Keratinocyte (primary cell): ENCODE measurements around the gene CARD16. TPM values are rescaled to one million over a fixed set of nuclear protein-coding genes. Genes with fewer than 3 reads are reported as not detected.

Experiments
- DNase-seq: peaks from one replicate; pipeline ENCODE4 v3.0.0-alpha.2; 2011; ENCODE audit warnings: low read depth, missing footprints, low spot score
- FAIRE-seq: peaks from 2 replicates; lab custom pipeline; 2011; peaks lifted over from hg19 to GRCh38; lab: Jason Lieb, UNC
- H2AFZ ChIP-seq: 2 replicates; pipeline ENCODE4 v1.6.0; 2012; ENCODE audit warnings: low read length, control low read depth, inconsistent platforms; ENCODE audit not compliant: control insufficient read depth
- H3K27ac ChIP-seq: 2 replicates; pipeline ENCODE4 v1.5.1; 2011; ENCODE audit warnings: low read length; ENCODE audit not compliant: control insufficient read depth, insufficient read depth
- H3K27me3 ChIP-seq: 3 replicates; pipeline ENCODE4 v1.6.0; 2011; ENCODE audit warnings: low read length; ENCODE audit not compliant: control insufficient read depth, insufficient read depth; ENCODE audit errors: extremely low read depth
- H3K36me3 ChIP-seq, 2 experiments: 2 replicates in 1 of 2; 3 replicates in 1 of 2; pipeline ENCODE4 v1.5.1; 2011; ENCODE audit warnings: low read length in 2 of 2, mild to moderate bottlenecking in 1 of 2; ENCODE audit not compliant: control insufficient read depth in 2 of 2, insufficient read depth in 2 of 2; ENCODE audit errors: extremely low read depth in 1 of 2
- H3K4me1 ChIP-seq: 3 replicates; pipeline ENCODE4 v1.5.1; 2011; ENCODE audit warnings: low read length; ENCODE audit not compliant: control insufficient read depth, insufficient read depth; ENCODE audit errors: extremely low read depth
- H3K4me2 ChIP-seq: 3 replicates; pipeline ENCODE4 v1.6.0; 2011; ENCODE audit warnings: low read depth, low read length; ENCODE audit not compliant: control insufficient read depth, insufficient read depth; ENCODE audit errors: extremely low read depth
- H3K4me3 ChIP-seq, 3 experiments: fragments of 200-600 bp in 1 of 3; sonication (generic) in 1 of 3; 2 replicates in 2 of 3; 3 replicates in 1 of 3; pipeline ENCODE4 v1.5.1; 2011 to 2016; ENCODE audit warnings: low read length in 3 of 3, mild to moderate bottlenecking in 3 of 3, control low read depth in 2 of 3, inconsistent platforms in 1 of 3, low read depth in 1 of 3, mixed read lengths in 1 of 3, mixed run types in 1 of 3, moderate library complexity in 1 of 3; ENCODE audit not compliant: control insufficient read depth in 2 of 3, insufficient read depth in 2 of 3; ENCODE audit errors: extremely low read depth in 1 of 3
- H3K79me2 ChIP-seq: 2 replicates; pipeline ENCODE4 v1.6.0; 2012; ENCODE audit warnings: low read length; ENCODE audit not compliant: control insufficient read depth, insufficient read depth
- H3K9ac ChIP-seq: 3 replicates; pipeline ENCODE4 v1.6.0; 2011; ENCODE audit warnings: low read length; ENCODE audit not compliant: control insufficient read depth, insufficient read depth; ENCODE audit errors: extremely low read depth
- H3K9me1 ChIP-seq: 3 replicates; pipeline ENCODE4 v1.6.0; 2011; ENCODE audit warnings: low read length; ENCODE audit not compliant: control insufficient read depth, insufficient read depth; ENCODE audit errors: extremely low read depth
- H3K9me3 ChIP-seq: 2 replicates; pipeline ENCODE4 v1.5.1; 2012; ENCODE audit warnings: low read depth, low read length; ENCODE audit not compliant: control insufficient read depth
- H4K20me1 ChIP-seq: 3 replicates; pipeline ENCODE4 v1.6.0; 2011; ENCODE audit warnings: low read length; ENCODE audit not compliant: control insufficient read depth, insufficient read depth; ENCODE audit errors: extremely low read depth
- EZH2 ChIP-seq: IDR thresholded peaks from one replicate; pipeline ENCODE4 v1.6.1; 2012; ENCODE audit warnings: inconsistent platforms, mild to moderate bottlenecking, low read length, moderate library complexity
- dilution Hi-C: fragments of 300-500 bp; cut with MboI; formaldehyde crosslinking; loops from one replicate; pipeline ENCODE4 v1.7.0; 2020; ENCODE audit warnings: low sequenced_read_pairs; ENCODE audit not compliant: extremely low pct_ligation_motif_present
- polyA plus RNA-seq, 5 experiments: library from polyadenylated mRNA; depleted of rRNA in 3 of 5; stranded (reverse) in 3 of 5; stranded (forward) in 1 of 5; unstranded in 1 of 5; fragments of >200 nt; gene quantifications; 1 replicate in 1 of 5; 2 replicates in 3 of 5; 3 replicates in 1 of 5; pipeline versions ENCODE4 v1.2.1 to v1.2.3, GENCODE V29; 2011 to 2012; ENCODE audit warnings: missing spikeins in 2 of 5, low read depth in 1 of 5, low replicate concordance in 1 of 5
- TF ChIP-seq, protein P1 (sequence below), 3 experiments: IDR thresholded peaks in 1 of 3; conservative IDR thresholded peaks in 1 of 3; optimal IDR thresholded peaks in 1 of 3; 2 replicates in 2 of 3; 3 replicates in 1 of 3; pipeline versions ENCODE3 to v1.5.1; 2011; ENCODE audit warnings: low read length in 3 of 3, mild to moderate bottlenecking in 3 of 3, moderate library complexity in 2 of 3, control low read depth in 1 of 3, inconsistent platforms in 1 of 3; ENCODE audit not compliant: insufficient read depth in 2 of 3; ENCODE audit errors: extremely low read depth in 1 of 3

Gene CARD16
- polyA plus RNA-seq, 1 donor (not counting 4 experiments of a cell fraction or from before 2014, with no cell fraction given) = 16.6 TPM

DNA sequence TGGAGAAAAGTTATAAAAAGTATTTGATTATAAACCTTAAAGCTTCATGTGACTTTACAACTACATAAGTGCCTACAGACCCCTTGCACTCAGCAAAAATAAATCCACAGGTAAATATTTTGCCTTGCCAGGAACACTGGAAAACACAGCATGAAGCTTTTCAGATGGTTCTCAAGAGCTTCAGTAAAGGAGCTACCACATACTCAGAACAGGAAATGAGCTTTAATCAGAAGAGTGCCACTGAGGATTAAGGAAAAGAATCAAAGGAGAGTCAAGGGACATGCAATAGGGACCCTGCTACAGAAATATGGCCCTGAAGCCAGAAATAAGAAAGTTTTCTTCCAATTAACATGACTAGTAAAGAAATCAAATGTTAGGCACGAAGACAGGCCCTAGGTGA is 11.4 kb downstream of the CARD16 start:
- Histone ChIP-seq H3K79me2 (no peaks in the 10 kb centered on the region), H3K4me2 (peak overlapping the region; percentile 63), H3K4me3 (peak overlapping the region; percentile 14 to 45 (median 23)), H3K9ac (no peak overlapping the region), H4K20me1 (no peaks in the 10 kb centered on the region), H3K27ac (no peak overlapping the region), H3K36me3 (peaks cover 3 to 4% of the 10 kb centered on the region in 2 experiments), H3K27me3 (no peaks in the 10 kb centered on the region), H3K4me1 (peaks cover 5% of the 10 kb centered on the region), H3K9me3 (no peaks in the 10 kb centered on the region), H3K9me1 (no peaks in the 10 kb centered on the region), H2AFZ (peak overlapping the region; percentile 28)
- DNase-seq = no peak
- dilution Hi-C loops = no loop called here
- TF ChIP-seq EZH2 = no peak
- TF ChIP-seq, protein P1, sequence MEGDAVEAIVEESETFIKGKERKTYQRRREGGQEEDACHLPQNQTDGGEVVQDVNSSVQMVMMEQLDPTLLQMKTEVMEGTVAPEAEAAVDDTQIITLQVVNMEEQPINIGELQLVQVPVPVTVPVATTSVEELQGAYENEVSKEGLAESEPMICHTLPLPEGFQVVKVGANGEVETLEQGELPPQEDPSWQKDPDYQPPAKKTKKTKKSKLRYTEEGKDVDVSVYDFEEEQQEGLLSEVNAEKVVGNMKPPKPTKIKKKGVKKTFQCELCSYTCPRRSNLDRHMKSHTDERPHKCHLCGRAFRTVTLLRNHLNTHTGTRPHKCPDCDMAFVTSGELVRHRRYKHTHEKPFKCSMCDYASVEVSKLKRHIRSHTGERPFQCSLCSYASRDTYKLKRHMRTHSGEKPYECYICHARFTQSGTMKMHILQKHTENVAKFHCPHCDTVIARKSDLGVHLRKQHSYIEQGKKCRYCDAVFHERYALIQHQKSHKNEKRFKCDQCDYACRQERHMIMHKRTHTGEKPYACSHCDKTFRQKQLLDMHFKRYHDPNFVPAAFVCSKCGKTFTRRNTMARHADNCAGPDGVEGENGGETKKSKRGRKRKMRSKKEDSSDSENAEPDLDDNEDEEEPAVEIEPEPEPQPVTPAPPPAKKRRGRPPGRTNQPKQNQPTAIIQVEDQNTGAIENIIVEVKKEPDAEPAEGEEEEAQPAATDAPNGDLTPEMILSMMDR (optimal IDR thresholded peaks at IDR 0.05 in 1 of 3, IDR thresholded peaks at IDR 0.05 in 1 of 3, conservative IDR thresholded peaks at IDR 0.05 in 1 of 3; ENCODE audit: extremely low read depth in 1 of 3, insufficient read depth in 2 of 3, low read length in 3 of 3) = no peak
- no peak for FAIRE-seq

GRCh38 chr11:105033343-105033742 is 11.8 kb downstream of the CARD16 start:
- Histone ChIP-seq H3K9me3 (no peaks in the 10 kb centered on the region), H3K9me1 (no peaks in the 10 kb centered on the region), H3K36me3 (peaks cover 3 to 4% of the 10 kb centered on the region in 2 experiments), H3K4me3 (no peak overlapping the region), H3K4me2 (peak overlapping the region; percentile 63), H4K20me1 (no peaks in the 10 kb centered on the region), H3K4me1 (peaks cover 5% of the 10 kb centered on the region), H3K9ac (no peak overlapping the region), H2AFZ (no peak overlapping the region), H3K27me3 (no peaks in the 10 kb centered on the region), H3K79me2 (no peaks in the 10 kb centered on the region), H3K27ac (no peak overlapping the region)
- TF ChIP-seq, protein P1 (optimal IDR thresholded peaks at IDR 0.05 in 1 of 3, IDR thresholded peaks at IDR 0.05 in 1 of 3, conservative IDR thresholded peaks at IDR 0.05 in 1 of 3; ENCODE audit: extremely low read depth in 1 of 3, insufficient read depth in 2 of 3, low read length in 3 of 3) = no peak
- no peak for TF ChIP-seq EZH2
- no peak for FAIRE-seq
- dilution Hi-C loops = no loop called here
- no peak for DNase-seq
